NCI-H2029 (cell line): ENCODE data around the gene ADORA1.

Experiments
- DNase-seq: peaks from one replicate; lab custom pipeline; 2025; lab: John Stamatoyannopoulos, UW

The ADORA1 gene

GRCh38 chr1:203186446-203187303 is 59.1 kb downstream of the ADORA1 start, which contains the start of gene CHI3L1:
CHI3L1 (minus strand) TSS chr1:203186704; CDS start chr1:203186623, 81 bp downstream.
- no peak for DNase-seq

- DNase-seq: no peak
These were observed 59.8 kb downstream of the ADORA1 start for GRCh38 chr1:203187304-203187685.

GRCh38 chr1:203187689-203188264 is 60.3 kb downstream of the ADORA1 start:
- no peak for DNase-seq

GRCh38 chr1:203188686-203189232 is 61.2 kb downstream of the ADORA1 start:
- DNase-seq: no peak

GRCh38 chr1:203189951-203190352 is 62.4 kb downstream of the ADORA1 start:
- no peak for DNase-seq

GRCh38 chr1:203190949-203191348 is 63.4 kb downstream of the ADORA1 start:
- no peak for DNase-seq

GRCh38 chr1:203196371-203196770 is 68.8 kb downstream of the ADORA1 start:
- no peak for DNase-seq

- DNase-seq: no peak
These were observed 70.1 kb downstream of the ADORA1 start for GRCh38 chr1:203197625-203198024.

- no peak for DNase-seq
These were observed 71.5 kb downstream of the ADORA1 start for GRCh38 chr1:203199002-203199401.

GRCh38 chr1:203199481-203199815 is 71.9 kb downstream of the ADORA1 start:
- no peak for DNase-seq

- DNase-seq: no peak
These were observed 72.5 kb downstream of the ADORA1 start for GRCh38 chr1:203199816-203200571.

- no peak for DNase-seq
These were observed 73.4 kb downstream of the ADORA1 start for GRCh38 chr1:203200916-203201315.

- DNase-seq: no peak
These were observed 74.1 kb downstream of the ADORA1 start for GRCh38 chr1:203201516-203202205.

GRCh38 chr1:203202431-203203245 is 75.1 kb downstream of the ADORA1 start:
- DNase-seq: no peak

GRCh38 chr1:203204756-203205155 is 77.2 kb downstream of the ADORA1 start:
- no peak for DNase-seq

- DNase-seq: no peak
These were observed 78.7 kb downstream of the ADORA1 start for GRCh38 chr1:203206129-203206687.

GRCh38 chr1:203207751-203208150 is 80.2 kb downstream of the ADORA1 start:
- DNase-seq: no peak

GRCh38 chr1:203208181-203208580 is 80.7 kb downstream of the ADORA1 start:
- no peak for DNase-seq

GRCh38 chr1:203210350-203210749 is 82.8 kb downstream of the ADORA1 start:
- no peak for DNase-seq

- no peak for DNase-seq
These were observed 83.5 kb downstream of the ADORA1 start for GRCh38 chr1:203210988-203211387.

- DNase-seq: no peak
These were observed 84.3 kb downstream of the ADORA1 start for GRCh38 chr1:203211812-203212211.
